NCI-H774 (cell line): ENCODE data around the gene PIGBOS1.
"Not testable (repeated sequence)": the region's sequence is repeated elsewhere in the genome, so short reads cannot be mapped to it uniquely, and the experiment has no call there.

Experiments
- DNase-seq: peaks from one replicate; lab custom pipeline; 2025; lab: John Stamatoyannopoulos, UW

PIGBOS1 gene, protein sequence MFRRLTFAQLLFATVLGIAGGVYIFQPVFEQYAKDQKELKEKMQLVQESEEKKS

DNA sequence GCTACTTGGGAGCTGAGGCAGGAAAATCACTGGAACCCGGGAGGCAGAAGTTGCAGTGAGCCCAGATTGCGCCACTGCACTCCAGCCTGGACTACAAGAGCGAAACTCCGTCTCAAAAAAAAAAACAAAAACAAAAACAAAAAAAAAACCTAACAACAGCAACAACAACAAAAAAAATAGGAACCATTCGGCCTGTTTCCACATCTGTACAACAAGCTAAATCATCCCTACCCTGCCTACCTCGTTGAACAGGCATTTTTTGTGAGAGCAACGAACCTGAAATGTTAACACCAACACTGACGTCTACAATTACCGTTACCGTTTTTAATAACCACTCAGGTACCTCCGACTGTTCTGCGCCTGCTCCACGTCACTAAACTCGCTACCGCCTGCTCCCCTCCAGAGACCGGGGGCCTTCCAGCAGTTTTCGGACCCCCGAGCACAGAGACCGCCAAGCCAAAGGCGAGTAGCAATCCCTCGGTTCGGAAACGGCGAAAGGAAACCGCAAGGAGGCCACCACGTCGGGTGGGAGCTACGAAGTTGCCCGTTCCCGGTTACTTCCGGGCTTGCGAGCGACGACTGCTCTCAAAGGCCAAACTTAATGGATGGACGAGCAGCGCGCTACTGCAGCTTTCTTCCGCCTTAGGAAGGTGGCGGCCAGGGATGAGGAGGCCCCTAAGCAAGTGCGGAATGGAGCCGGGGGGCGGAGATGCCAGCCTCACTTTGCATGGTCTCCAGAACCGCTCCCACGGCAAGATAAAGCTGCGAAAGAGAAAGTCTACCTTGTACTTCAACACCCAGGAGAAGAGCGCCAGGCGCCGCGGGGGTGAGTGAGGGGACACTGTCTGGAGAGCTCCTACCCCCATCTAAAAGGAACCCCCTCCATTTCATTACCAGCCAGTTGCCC lies at the start of gene PIGBOS1, which contains the start of gene PIGB:
TSS of gene PIGBOS1 (minus strand) at position 536 of the 907 bp plus-strand sequence. CDS start 1,331 bp downstream, outside the sequence.
TSS of gene PIGB (plus strand) at position 635 of the 907 bp plus-strand sequence. CDS start at position 664, 29 bp downstream.
- peak; percentile 78 for DNase-seq

DNA sequence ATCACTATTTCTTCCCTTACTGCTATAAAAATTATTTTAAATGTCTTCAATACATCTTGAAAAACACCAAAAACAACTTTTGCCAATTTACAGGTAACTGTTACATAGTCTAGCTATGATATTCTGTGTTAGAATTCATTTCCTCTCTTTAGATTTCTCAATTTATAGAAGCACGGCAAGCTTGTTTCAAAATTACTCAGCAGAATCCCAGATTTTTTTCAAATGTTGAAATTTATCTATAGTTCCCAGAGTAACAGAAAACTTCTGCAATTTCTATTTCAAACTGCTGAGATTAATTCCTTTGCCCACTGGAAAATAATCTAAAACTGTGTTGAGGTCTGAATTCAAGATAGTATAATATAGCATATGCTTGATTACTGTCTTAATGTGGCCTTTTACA lies 48.1 kb upstream of the PIGBOS1 start:
- no peak for DNase-seq

DNA sequence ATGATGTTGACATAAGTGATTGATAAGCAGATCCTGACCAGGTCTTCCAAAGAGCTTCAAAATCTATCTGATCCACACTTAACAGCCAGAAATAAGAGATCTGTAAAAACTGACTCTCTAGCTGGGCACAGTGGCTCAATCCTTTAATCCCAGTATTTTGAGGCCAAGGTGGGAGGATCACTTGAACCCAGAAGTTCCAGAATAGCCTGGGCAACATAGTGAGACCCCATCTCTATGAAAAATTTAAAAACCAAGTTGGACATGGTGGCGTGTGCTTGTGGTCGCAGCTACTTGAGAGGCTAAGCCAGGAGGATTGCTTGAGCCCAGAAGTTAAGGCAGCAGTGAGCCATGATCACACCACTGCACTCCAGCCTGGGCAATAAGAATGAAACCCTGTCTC lies 43.7 kb upstream of the PIGBOS1 start:
- DNase-seq = no peak

DNA sequence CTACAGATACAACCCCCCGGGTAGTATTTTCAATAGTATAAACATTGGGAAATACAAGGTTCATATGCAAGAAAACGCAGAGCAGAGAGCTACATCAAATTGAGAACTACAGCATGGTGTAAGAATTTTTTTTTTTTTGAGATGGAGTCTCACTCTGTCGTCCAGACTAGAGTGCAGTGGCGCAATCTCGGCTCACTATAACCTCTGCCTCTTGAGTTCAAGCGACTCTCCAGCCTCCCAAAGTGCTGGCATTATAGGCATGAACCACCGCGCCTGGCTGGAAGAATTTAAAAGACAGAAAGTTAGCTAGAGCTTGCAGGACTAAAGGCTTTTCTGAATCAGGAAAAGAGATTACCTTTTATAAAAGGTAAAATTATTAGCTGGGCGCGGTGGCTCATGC lies 42.1 kb upstream of the PIGBOS1 start:
- no peak for DNase-seq

DNA sequence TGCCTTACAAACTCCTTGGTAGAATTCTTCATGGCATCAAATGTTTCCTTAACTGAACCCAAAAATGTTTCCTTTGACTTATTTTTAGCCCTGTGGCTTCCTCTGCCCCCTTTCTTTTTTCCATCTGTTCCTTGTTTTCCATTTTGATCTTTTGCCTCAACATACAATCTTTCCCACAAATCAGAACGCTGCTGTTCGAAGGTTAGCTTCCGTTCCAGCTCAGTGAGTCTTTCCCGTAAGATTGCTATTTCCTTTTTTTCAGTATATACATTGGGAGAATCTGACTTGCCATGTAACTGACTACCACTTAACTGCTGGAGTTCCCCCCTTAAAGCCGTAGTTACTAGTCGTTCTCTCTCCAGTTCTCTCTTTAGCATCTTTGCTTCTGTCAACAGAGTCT lies 41.3 kb upstream of the PIGBOS1 start:
- DNase-seq = no peak

DNA sequence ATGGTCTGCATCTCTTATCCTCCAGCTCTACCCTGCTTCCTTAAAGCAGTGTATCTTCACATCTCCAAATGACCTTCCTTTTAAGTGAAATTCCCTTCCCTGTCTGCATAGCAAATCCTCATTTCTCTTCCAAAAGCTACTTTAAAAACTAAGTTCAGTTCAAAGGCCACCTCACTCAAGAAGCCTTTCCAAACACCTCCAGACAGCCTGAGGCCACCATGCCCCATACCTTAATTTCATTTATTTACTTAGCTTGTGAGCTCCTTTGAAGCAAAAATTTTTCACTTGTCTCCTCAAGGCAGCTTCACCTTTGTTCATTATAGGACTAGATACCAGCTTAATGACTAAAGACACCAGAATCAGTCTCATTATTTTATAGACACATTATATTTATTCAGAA lies 39.5 kb upstream of the PIGBOS1 start:
- no peak for DNase-seq

DNA sequence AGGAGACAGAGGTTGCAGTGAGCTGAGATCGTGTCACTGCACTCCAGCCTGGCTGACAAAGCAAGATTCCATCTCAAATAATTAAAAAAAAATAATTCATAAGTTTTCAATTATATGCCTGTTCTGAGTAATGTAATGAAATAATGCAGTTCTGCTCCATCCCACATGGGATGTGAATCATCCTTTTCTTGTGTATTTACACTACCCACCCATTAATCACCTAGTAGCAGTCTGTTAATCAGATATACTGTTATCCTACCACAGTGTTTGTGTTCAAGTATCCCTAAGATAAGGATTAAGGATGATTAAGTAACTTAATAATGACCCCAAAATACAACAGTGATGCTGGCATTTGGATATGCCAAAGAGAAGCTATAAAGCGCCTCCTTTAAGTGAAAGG lies 38.9 kb upstream of the PIGBOS1 start:
- DNase-seq = no peak

DNA sequence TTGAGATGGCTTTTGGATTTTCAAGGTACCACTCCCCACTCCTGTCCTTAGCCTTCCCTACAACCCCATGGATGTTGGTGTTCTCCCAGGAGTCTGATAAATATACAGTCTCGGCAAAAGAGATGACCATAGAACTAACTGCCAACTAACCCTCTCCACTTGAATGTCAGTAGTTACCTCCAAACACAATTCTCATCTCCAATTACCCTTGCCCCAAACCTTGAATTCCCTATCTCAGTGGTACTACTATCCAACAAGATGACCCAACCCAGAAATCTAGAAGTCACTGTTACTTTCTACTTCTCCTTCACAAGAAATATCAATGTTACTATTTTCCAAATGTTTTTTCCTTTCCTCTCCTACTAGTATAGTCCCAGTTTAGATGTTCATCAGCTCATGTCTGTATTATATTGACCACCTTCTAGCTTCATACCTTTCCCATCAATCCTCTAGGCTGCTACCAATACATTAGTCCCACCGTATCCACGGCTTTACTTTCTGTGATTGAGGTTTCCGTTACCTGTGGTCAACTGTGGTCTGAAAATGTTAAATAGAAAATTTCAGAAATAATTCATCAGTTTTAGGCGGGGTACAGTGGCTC lies 38.2 kb upstream of the PIGBOS1 start:
- DNase-seq = no peak

DNA sequence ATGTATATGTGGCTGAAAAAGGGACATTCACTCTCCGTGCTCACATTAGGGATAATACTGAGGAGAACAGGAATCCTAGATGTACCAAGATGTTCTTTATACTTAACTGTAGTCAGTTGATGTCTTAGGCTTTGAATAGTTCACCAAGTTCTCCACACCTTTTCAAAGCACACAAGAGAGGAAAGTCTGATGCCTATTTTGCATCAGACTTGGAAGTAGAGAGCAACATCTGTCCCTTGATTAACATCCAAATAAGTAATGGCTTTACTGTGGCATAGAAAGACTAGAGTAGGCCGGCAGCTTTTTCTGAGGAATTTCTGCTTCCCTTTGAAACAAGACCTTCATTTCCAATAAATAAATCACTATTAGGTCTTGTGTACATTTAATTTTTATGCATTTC lies 34.1 kb upstream of the PIGBOS1 start:
- no peak for DNase-seq

DNA sequence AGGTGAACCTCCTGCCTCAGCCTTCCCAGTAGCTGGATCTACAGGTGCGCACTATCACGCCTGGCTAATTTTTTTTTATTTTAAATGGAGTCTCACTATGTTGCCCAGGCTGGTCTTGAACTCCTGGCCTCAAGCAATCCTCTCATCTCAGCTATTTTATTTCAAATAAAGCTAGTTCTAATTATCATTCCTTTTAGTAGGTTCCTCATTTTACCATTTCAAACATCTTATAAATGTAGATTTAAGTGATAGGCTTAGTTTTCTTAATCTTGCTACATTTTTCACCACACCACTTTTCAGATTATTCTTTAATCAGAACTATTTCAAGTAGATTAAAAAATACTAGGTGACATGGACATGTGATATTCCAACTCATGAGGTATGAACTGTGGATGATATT lies 30.4 kb upstream of the PIGBOS1 start:
- DNase-seq = no peak

DNA sequence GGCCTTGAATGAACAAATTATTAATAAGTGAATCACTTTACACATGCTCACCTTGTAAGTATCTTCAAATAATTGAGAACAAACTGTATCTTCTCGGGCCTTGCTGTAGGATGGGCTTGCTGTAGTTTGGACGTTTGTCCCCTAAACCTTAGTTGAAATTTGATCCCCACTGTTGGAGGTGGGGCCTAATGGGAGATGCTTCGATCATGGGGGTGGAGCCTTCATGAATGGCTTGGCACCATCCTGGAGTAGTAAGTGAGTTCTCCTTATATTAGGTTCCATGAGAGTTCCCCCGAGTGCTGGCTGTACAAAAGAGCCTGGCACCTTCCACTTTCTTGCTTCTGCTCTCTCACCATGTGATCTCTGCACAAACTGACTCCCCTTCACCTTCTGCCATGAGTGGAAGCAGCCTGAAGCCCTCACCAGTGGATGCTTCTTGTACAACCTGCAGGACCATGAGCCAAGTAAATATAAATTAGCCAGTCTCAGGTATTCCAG lies 29.4 kb upstream of the PIGBOS1 start:
- no peak for DNase-seq

DNA sequence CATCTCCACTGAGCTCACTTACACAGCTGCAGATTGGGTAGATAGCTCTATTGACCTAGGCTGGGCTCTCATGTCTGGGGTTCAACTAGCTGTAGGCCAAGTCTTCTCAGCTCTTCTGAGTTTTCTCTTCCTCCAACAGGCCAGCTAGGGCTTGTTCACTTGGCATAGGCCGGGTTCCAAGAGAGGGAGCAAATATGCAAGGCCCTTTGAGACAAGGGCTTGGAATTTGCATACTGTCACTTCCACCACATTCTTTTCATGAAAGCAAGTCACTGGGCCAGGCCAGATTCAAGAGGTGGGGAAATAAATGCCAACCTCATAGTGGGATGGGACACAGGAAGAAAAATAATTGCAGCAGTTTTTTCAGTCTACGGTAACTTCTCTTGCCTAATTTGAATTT lies 25.3 kb upstream of the PIGBOS1 start:
- no peak for DNase-seq

DNA sequence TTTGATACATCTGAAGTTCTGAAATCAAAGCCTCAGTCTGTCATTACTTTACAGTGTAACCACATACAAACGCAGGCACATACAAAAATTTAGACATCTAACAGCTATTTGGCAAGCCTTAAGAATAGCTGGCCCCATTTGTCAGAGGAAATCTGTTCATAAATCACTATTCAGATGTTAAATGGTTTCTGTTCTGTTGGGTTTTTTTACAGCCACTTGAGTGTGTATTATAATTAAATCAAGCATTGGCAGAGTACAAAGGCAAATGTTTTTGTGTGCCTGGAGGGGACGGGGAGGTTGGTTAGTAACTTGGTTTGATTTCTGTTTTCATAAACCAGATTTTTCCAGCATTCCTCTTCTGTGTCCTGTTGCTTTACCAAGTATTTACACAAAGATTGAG lies 24.2 kb upstream of the PIGBOS1 start:
- peak; percentile 20 for DNase-seq

DNA sequence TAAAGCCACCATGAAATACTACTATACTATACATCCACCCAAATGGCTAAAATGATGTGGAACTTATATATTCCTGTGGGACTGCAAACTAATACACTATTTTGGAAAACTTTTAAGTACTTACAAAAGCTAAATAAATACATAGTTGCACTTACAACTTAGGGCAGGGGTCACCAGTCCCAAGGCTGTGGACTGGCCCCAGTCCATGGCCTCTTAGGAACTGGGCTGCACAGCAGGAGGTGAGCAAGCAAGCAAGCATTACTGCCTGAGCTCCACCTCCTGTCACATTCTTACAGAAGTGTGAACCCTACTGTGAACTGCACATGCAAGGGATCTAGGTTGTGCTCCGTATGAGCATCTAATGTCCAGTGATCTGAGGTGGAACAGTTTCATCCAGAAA lies 18.2 kb upstream of the PIGBOS1 start:
- DNase-seq = no peak

DNA sequence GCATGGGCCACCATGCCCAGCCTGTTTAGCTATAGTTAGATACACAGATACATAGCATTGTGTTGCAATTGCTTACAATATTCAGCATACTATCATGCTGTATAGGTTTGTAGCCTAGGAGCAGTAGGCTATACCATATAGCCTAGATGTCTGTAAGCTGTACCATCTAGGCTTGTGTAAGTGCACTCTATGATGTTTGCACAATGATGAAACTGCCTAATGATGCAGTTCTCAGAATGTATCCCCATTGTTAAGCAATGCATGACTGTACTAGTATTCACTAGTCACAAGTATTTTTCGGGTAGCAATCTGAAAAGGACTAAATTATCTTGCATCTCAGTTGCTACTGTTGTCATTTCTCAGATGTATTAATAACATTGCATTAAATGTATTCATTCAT lies 16.1 kb upstream of the PIGBOS1 start:
- no peak for DNase-seq

DNA sequence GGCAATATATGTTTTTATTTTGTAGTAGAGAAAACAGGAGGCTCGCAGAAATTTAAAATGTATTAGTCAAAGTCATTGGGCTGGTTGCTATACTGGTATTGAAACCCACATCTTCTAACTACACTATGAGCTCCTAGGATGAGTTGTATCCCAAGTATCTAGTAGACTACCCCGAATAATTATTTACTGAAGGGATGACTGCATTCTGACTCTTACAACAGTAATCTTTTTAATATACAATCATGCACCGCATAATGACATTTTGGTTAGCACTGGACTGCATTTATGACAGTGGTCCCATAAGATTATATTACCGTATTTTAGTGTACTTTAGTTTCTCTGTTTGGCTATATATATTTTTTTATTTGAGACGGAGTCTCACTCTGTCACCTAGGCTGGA lies 15.4 kb upstream of the PIGBOS1 start:
- DNase-seq = no peak

DNA sequence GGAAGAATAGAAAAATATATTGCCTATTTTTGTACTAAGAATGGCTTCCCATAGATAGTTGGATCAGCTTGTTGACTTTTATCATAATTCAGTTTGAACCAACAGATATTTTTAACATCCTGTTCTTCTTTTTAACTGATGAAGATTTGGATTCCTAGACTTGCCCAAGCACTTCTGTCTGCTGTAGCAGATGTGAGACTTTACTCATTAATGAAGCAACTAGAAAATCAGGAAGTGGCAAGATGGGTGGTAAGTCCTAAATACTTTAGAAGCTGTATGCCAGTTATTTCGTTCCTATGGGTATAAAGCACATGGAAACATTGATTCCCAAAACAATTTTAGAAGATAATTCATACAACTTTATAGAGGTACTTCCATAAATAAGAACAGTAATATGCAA lies 8.5 kb upstream of the PIGBOS1 start:
- no peak for DNase-seq

DNA sequence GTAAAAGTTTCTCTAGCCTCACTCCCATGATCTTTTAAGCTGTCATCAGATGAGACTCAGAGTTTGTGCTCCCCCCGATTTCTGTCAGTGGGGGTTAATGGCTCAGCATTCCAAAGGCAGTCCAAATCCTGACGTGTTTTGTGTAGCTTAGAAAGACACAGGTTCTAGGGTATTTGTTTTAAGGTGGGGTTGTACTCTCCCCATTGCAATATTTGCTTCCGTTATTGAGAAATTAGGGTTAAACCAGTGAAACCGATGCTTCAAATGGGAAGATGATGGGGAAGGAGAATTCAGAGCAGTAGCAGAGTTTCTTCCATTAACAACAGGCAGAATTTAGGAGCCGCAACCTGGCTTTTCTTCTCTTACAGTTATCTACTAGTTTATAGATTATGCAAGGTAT lies 3.5 kb upstream of the PIGBOS1 start:
- no peak for DNase-seq

DNA sequence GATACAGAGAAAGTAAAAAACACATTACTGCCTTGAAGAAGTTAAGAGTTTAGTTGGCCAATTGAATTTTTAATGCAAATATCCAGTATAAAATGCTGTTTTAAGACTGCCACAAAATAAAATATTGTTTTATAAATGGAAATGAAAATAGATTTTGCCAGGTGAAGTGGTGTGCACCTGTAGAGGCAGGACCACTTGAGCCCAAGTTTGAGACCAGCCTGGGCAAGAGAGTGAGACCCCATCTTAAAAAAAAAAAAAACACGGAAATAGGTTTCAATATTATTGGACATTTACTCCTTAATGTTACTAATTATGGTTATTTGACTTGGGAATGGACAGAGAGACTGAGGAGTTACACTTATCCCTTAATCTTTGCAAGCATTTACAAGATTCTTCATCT lies 2.0 kb upstream of the PIGBOS1 start:
- DNase-seq = no peak

DNA sequence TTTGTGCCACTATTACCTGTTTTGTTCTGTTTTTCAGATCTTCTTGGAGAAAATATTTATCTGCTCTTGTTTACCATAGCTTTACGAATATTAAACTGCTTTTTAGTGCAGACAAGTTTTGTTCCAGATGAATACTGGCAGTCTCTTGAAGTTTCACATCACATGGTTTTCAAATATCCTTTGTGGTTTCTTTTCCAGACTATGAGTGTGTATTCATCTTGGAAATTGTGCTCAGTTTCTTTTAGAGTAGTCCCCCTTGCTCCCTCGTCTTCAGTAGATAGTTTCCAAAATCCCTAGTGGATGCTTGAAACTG lies 1.3 kb upstream of the PIGBOS1 start:
- DNase-seq = no peak

DNA sequence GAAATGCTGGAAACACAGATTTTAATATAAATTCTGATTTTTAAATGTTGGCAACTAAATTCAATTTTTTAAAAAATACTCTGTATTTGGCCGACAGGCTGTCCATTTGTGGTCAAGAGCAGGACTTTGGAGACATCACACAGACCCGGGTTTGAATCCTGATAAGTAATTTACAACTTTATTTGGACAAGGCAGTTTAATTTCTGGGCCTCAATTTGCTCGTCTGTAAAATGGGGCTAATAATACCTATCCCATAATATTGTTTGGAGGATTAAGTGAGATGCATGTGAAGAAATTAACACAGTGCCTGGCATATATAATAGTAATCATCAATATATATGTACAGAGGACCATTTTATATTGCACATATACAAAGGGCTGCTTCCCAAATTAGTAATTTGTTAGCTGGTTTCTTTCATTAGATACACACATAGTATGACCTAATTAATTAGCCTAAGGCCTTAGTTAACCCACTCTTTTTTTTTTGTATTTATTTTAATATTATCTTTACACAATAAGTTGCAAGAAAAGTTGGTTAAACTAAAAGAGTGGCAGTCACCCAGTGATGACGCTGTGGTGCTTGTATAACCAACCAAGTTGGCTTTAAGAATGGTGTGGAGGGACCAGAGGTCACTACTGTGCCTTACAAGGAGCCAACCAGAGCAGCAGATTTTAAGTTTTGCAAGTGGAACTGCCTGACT lies 764 bp upstream of the PIGBOS1 start:
- DNase-seq = no peak

DNA sequence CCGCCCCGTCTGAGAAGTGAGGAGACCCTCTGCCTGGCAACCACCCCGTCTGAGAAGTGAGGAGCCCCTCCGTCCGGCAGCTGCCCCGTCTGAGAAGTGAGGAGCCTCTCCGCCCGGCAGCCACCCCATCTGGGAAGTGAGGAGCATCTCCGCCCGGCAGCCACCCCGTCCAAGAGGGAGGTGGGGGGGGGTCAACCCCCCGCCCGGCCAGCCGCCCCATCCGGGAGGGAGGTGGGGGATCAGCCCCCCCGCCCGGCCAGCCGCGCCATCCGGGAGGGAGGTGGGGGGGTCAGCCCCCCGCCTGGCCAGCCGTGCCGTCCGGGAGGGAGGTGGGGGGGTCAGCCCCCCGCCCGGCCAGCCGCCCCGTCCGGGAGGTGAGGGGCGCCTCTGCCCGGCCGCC lies 16.1 kb downstream of the PIGBOS1 start:
- DNase-seq = not testable (repeated sequence)

DNA sequence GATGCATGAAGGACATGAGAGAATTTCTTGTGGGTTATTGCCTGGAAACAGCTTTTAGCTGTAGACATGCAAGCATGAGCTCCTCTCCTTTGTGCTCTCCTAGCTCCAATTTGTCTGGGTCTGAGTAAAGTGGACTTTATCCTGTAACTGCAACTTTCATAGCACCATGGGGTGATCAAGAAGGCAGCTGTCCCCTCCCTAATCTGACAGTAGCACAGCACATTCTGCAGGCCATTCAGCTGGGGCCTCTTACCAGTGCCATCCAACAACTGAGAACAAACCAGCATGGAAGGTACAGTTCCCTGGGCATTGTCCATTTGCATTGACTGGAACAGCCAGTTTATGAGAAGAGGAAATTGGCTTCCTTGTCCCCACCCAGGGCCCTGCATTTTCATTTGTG lies 21.6 kb downstream of the PIGBOS1 start:
- no peak for DNase-seq
